ENCODE data around the gene ARHGAP42. TPM values are rescaled to one million over a fixed set of nuclear protein-coding genes. Genes with fewer than 3 reads are reported as not detected.

Gene ARHGAP42
- total and polyA plus RNA-seq, 10 of the 15 experiments (the other 5 are each of a cell fraction or from before 2014, with no cell fraction given): 1.8 to 6.3 (median 3.2) TPM

DNA sequence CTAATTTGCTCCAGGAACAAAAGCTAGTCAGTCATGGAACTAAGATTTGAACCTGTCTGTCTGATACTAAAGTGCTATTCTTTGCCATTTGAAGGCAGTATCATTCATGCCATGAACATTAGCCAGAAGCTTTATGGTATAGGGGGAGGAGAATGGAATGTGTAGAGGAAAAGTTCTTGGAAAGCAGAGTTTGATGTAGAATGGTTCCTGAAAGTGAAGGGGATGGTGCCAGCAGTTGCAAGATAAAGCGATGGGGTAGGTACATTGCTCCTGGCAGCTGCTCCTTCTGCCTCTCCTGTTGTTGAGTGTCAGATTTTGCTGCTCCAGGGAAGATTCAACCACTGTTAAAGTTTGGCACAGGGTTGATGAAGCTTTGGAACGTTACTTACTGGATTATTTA lies 53.4 kb downstream of the ARHGAP42 start:
- H4K20me1 ChIP-seq (ENCODE audit: control insufficient read depth, insufficient read depth): no peaks in the 10 kb centered on the region
- SMC1A ChIA-PET (ENCODE audit: uncharacterized antibody, unreplicated experiment): interaction anchor here (1.1 kb wide), 1 partner anchor 59 kb away, joined by 3 read pairs; no protein-coding TSS in a partner anchor
- CTCF ChIA-PET: interaction anchor here (0.7 to 1.7 kb wide), 5 partner anchors 25 to 62 kb away, joined by 3 to 4 read pairs (median 3); no protein-coding TSS in a partner anchor
- H2AFZ ChIP-seq (ENCODE audit: control insufficient read depth, low read depth, low read length): no peak overlapping the region
- intact Hi-C loops (cut with micrococcal nuclease; ENCODE audit: unreplicated experiment) (loop anchor here (2.0 kb wide), 1 partner anchor 56 kb away; no protein-coding TSS in a partner anchor), in situ Hi-C loops (cut with MboI) (no loop called here)
- RAD21 ChIA-PET (ENCODE audit: unreplicated experiment): interaction anchor here (1.6 kb wide), 1 partner anchor 53 kb away, joined by 4 read pairs; no protein-coding TSS in a partner anchor
- H3K9me3 ChIP-seq (replicated peaks; ENCODE audit: control insufficient read depth, insufficient read depth, low read length): no peaks in the 10 kb centered on the region
- ATAC-seq (no peak), DNase-seq (ENCODE audit: low read depth, low spot score) (no peak), FAIRE-seq (no peak)
- H3K4me2 ChIP-seq (ENCODE audit: control insufficient read depth, insufficient read depth): no peak overlapping the region
- BruUV-seq (replicated peaks): no TSS peak
- no peaks in the 10 kb centered on the region for H3K27me3 ChIP-seq (replicated peaks in 1 of 2; ENCODE audit: control insufficient read depth in 2 of 2, insufficient read depth in 2 of 2, low read length in 1 of 2)
- H3K9ac ChIP-seq (ENCODE audit: control insufficient read depth, insufficient read depth, low read length): no peak overlapping the region
- no peaks in the 10 kb centered on the region for H3K79me2 ChIP-seq (ENCODE audit: control insufficient read depth, insufficient read depth, low read length)
- no peaks in the 10 kb centered on the region for H3K36me3 ChIP-seq (ENCODE audit: control insufficient read depth in 2 of 2, insufficient read depth in 2 of 2, low read length in 1 of 2)
- WGBS (ENCODE audit: insufficient coverage, insufficient replicate concordance, low lambda C conversion rate, missing lambda C conversion rate): 62% methylated on average over 2 of the region's 2 CpGs
- peaks cover 16% of the 10 kb centered on the region for H3K4me1 ChIP-seq (ENCODE audit: control insufficient read depth, insufficient read depth, low read length)
- H3K4me3 ChIP-seq: no peak overlapping the region
- POLR2A ChIA-PET: no interaction called here
- H3K27ac ChIP-seq (ENCODE audit: control insufficient read depth, insufficient read depth): no peak overlapping the region
- TF ChIP-seq TCF3 (IDR thresholded peaks at IDR 0.05; ENCODE audit: borderline replicate concordance, insufficient read depth, low read depth, low read length) (no peak), RUNX3 (IDR thresholded peaks at IDR 0.05; ENCODE audit: low read length) (no peak), KDM1A (IDR thresholded peaks at IDR 0.05; ENCODE audit: borderline replicate concordance) (no peak), SMAD5 (IDR thresholded peaks at IDR 0.05; ENCODE audit: low read depth) (no peak), NFYA (IDR thresholded peaks at IDR 0.05; ENCODE audit: borderline replicate concordance, low read depth, low read length) (no peak), ZBED1 (IDR thresholded peaks at IDR 0.05; ENCODE audit: borderline replicate concordance) (no peak), SRF (IDR thresholded peaks at IDR 0.05; ENCODE audit: low read depth in 2 of 2, low read length in 2 of 2) (no peak), NR2F1 (conservative IDR thresholded peaks at IDR 0.05) (no peak), ZNF274 (IDR thresholded peaks at IDR 0.05; ENCODE audit: insufficient read depth, insufficient read length) (no peak), MYB (IDR thresholded peaks at IDR 0.05; ENCODE audit: borderline replicate concordance, low read depth, low read length) (no peak), GATAD2B (conservative IDR thresholded peaks at IDR 0.05; ENCODE audit: low read depth) (no peak), DPF2 (IDR thresholded peaks at IDR 0.05) (no peak)
- TF ChIP-seq, protein P1, sequence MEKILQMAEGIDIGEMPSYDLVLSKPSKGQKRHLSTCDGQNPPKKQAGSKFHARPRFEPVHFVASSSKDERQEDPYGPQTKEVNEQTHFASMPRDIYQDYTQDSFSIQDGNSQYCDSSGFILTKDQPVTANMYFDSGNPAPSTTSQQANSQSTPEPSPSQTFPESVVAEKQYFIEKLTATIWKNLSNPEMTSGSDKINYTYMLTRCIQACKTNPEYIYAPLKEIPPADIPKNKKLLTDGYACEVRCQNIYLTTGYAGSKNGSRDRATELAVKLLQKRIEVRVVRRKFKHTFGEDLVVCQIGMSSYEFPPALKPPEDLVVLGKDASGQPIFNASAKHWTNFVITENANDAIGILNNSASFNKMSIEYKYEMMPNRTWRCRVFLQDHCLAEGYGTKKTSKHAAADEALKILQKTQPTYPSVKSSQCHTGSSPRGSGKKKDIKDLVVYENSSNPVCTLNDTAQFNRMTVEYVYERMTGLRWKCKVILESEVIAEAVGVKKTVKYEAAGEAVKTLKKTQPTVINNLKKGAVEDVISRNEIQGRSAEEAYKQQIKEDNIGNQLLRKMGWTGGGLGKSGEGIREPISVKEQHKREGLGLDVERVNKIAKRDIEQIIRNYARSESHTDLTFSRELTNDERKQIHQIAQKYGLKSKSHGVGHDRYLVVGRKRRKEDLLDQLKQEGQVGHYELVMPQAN (conservative IDR thresholded peaks at IDR 0.05): no peak
- TF ChIP-seq, protein P2, sequence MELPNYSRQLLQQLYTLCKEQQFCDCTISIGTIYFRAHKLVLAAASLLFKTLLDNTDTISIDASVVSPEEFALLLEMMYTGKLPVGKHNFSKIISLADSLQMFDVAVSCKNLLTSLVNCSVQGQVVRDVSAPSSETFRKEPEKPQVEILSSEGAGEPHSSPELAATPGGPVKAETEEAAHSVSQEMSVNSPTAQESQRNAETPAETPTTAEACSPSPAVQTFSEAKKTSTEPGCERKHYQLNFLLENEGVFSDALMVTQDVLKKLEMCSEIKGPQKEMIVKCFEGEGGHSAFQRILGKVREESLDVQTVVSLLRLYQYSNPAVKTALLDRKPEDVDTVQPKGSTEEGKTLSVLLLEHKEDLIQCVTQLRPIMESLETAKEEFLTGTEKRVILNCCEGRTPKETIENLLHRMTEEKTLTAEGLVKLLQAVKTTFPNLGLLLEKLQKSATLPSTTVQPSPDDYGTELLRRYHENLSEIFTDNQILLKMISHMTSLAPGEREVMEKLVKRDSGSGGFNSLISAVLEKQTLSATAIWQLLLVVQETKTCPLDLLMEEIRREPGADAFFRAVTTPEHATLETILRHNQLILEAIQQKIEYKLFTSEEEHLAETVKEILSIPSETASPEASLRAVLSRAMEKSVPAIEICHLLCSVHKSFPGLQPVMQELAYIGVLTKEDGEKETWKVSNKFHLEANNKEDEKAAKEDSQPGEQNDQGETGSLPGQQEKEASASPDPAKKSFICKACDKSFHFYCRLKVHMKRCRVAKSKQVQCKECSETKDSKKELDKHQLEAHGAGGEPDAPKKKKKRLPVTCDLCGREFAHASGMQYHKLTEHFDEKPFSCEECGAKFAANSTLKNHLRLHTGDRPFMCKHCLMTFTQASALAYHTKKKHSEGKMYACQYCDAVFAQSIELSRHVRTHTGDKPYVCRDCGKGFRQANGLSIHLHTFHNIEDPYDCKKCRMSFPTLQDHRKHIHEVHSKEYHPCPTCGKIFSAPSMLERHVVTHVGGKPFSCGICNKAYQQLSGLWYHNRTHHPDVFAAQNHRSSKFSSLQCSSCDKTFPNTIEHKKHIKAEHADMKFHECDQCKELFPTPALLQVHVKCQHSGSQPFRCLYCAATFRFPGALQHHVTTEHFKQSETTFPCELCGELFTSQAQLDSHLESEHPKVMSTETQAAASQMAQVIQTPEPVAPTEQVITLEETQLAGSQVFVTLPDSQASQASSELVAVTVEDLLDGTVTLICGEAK (IDR thresholded peaks at IDR 0.05; ENCODE audit: borderline replicate concordance): no peak
- TF ChIP-seq, protein P3, sequence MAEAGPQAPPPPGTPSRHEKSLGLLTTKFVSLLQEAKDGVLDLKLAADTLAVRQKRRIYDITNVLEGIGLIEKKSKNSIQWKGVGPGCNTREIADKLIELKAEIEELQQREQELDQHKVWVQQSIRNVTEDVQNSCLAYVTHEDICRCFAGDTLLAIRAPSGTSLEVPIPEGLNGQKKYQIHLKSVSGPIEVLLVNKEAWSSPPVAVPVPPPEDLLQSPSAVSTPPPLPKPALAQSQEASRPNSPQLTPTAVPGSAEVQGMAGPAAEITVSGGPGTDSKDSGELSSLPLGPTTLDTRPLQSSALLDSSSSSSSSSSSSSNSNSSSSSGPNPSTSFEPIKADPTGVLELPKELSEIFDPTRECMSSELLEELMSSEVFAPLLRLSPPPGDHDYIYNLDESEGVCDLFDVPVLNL (IDR thresholded peaks at IDR 0.05; ENCODE audit: low read depth, low read length): no peak

Data from GM12878 (cell line).